ENCODE measurements around the gene AMPD1. TPM values are rescaled to one million over a fixed set of nuclear protein-coding genes. Genes with fewer than 3 reads are reported as not detected.

AMPD1 gene
- total and polyA plus RNA-seq, 4 donors = 0.34 TPM; not detected in 3

Small RNA genes within 50 kb of the gene (small RNA-seq; reads per million reads assigned to genes)
- gene RN7SL432P (ENCODE audit: low replicate concordance) = not detected
- gene RNY1P13 (ENCODE audit: low replicate concordance) = not detected

Other genes starting within 250 kb of the AMPD1 start
- gene TRIM33, start 184.3 kb downstream of the AMPD1 start, total RNA-seq = 100 to 1,000 TPM in 1 of 2 donors, 10 to 100 TPM in 1; 26.7 to 102 TPM
- 10 to 100 TPM in 1 of 2 donors, 1 to 10 TPM in 1; 9.5 to 10.8 TPM for gene TRIM33, start 184.3 kb downstream of the AMPD1 start, polyA plus RNA-seq
- 10 to 100 TPM; 28.8 to 30.9 TPM for gene BCAS2, start 113.9 kb downstream of the AMPD1 start, total RNA-seq
- gene BCAS2, start 113.9 kb downstream of the AMPD1 start, polyA plus RNA-seq = 10 to 100 TPM; 22.4 to 31.3 TPM
- gene DENND2C, start 25.5 kb downstream of the AMPD1 start, total RNA-seq = 1 to 10 TPM; 4.1 to 6.1 TPM
- gene DENND2C, start 25.5 kb downstream of the AMPD1 start, polyA plus RNA-seq = 1 to 10 TPM in 1 of 2 donors, under 1 TPM in 1; 1.00 to 2.0 TPM
- 10 to 100 TPM; 30.4 to 43.3 TPM for gene NRAS, start 21.2 kb upstream of the AMPD1 start, total RNA-seq
- 10 to 100 TPM; 14.6 to 26.5 TPM for gene NRAS, start 21.2 kb upstream of the AMPD1 start, polyA plus RNA-seq
- 100 to 1,000 TPM; 419 to 591 TPM for gene CSDE1, start 62.4 kb upstream of the AMPD1 start, total RNA-seq
- gene CSDE1, start 62.4 kb upstream of the AMPD1 start, polyA plus RNA-seq = 100 to 1,000 TPM; 135 to 168 TPM
- gene SIKE1, start 85.1 kb upstream of the AMPD1 start, total RNA-seq = 10 to 100 TPM; 44.3 to 71.5 TPM
- gene SIKE1, start 85.1 kb upstream of the AMPD1 start, polyA plus RNA-seq = 10 to 100 TPM; 17.2 to 21.6 TPM
- gene SYCP1, start 159.3 kb upstream of the AMPD1 start, total RNA-seq = under 1 TPM in 1 of 2 donors, not detected in 1; 0.09 TPM
- not detected for gene SYCP1, start 159.3 kb upstream of the AMPD1 start, polyA plus RNA-seq

Data from lung (tissue), 5 donors.